Measurements from ENCODE around the gene NOP10. TPM values are rescaled to one million over a fixed set of nuclear protein-coding genes. Genes with fewer than 3 reads are reported as not detected.
A peak's percentile ranks its signal among the peaks of the same experiment; 100 is the strongest.

NOP10 gene
- total RNA-seq, 2 experiments from 2014 or later: 220 to 227 TPM

GRCh38 chr15:34366271-34367065 lies 23.5 kb upstream of the NOP10 start:
- peaks cover 36% of the 10 kb centered on the region for H3K4me1 Mint-ChIP-seq (ENCODE audit: low read depth)

DNA sequence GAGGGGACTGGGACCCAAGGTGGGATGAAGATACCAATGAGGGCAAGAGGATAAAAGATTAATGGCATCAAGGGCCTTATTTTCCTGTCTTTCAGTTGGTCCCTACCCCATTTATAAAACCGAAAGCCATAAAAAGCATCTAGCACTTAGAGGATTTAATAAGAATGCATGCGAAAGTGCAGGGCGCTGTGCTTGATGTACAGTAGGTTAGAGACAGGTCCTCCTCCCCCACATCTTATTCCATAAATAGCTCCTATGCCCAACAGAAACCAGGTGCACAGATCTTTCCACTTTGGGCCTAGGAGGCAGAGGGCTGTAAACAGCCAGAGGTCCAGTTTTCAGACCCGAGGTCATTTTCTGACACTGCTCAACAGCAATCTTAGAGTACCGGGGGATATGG lies 22.9 kb upstream of the NOP10 start:
- CTCF ChIA-PET: interaction anchor here (1.0 to 3.3 kb wide), 4 partner anchors 23 to 222 kb away, joined by 3 to 21 read pairs (median 4); partner anchors contain the start of genes NOP10 and NUTM1
- Mint-ChIP-seq H3K4me3 (peak overlapping the region; percentile 97), H3K27ac (no peak overlapping the region), H3K27me3 (ENCODE audit: low read depth) (no peaks in the 10 kb centered on the region), H3K36me3 (ENCODE audit: low read depth) (peaks cover 11% of the 10 kb centered on the region), H3K4me1 (ENCODE audit: low read depth) (peaks cover 36% of the 10 kb centered on the region), H3K9me3 (no peaks in the 10 kb centered on the region)
- intact Hi-C loops (cut with micrococcal nuclease): no loop called here
- DNase-seq: no peak

More at GRCh38 chr15:34366271-34367065, 23.5 kb upstream of the NOP10 start:
- Mint-ChIP-seq H3K4me3 (peak overlapping the region; percentile 97), H3K9me3 (no peaks in the 10 kb centered on the region), H3K27me3 (ENCODE audit: low read depth) (no peaks in the 10 kb centered on the region), H3K27ac (peak overlapping the region; percentile 75), H3K36me3 (ENCODE audit: low read depth) (peaks cover 8% of the 10 kb centered on the region)
- DNase-seq: peak; percentile 67
- intact Hi-C loops (cut with micrococcal nuclease): loop anchor here (1.0 kb wide), 8 partner anchors 23 to 264 kb away; partner anchors contain the start of genes GOLGA8B, NOP10, NUTM1 and PGBD4
- CTCF ChIA-PET: interaction anchor here (0.7 to 3.3 kb wide), 13 partner anchors 11 to 220 kb away, joined by 3 to 21 read pairs (median 5); partner anchors contain the start of genes KATNBL1, NOP10 and NUTM1

DNA sequence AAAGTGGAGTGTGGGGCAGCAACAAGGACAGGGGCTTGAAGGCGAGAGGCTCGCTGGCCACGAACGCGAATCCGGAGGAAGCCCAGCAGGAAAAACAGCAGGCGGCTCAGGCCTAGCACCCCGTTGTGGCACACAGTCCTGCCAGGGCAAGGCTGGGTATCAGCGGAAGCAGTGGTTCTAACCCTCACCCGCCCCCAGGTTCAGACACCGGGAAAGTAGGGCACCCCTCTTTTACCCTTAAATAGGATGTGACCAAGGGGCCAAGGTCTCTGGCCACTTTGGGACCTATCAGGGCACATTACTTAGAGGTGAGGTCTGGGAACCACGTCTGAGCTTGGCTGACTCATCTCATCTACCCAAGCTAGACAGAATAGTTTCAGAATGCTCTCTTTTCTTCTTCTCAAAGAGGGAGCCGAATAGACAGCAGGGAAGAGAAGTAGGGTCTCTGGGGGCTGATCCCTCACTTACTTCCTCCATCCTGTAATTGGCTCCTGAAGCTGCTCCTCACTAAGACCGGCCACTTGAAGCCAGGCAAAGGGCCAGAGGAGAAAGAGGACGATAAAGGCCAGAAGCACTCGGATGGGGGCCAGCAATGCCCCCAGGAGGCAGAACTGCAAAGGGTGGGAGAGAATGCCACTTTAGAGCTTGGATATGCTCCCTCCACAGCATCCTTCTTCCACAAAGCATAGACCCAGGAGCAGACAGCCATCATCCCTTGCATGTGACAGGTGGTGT lies 22.3 kb upstream of the NOP10 start:
- CTCF ChIA-PET: interaction anchor here (1.0 to 3.3 kb wide), 4 partner anchors 22 to 222 kb away, joined by 3 to 21 read pairs (median 4); partner anchors contain the start of genes NOP10 and NUTM1
- intact Hi-C loops (cut with micrococcal nuclease): no loop called here
- Mint-ChIP-seq H3K27ac (no peak overlapping the region), H3K4me3 (peak overlapping the region; percentile 97), H3K27me3 (ENCODE audit: low read depth) (no peaks in the 10 kb centered on the region), H3K4me1 (ENCODE audit: low read depth) (peaks cover 34% of the 10 kb centered on the region), H3K36me3 (ENCODE audit: low read depth) (peaks cover 12% of the 10 kb centered on the region), H3K9me3 (no peaks in the 10 kb centered on the region)
- DNase-seq: peak; percentile 16

DNA sequence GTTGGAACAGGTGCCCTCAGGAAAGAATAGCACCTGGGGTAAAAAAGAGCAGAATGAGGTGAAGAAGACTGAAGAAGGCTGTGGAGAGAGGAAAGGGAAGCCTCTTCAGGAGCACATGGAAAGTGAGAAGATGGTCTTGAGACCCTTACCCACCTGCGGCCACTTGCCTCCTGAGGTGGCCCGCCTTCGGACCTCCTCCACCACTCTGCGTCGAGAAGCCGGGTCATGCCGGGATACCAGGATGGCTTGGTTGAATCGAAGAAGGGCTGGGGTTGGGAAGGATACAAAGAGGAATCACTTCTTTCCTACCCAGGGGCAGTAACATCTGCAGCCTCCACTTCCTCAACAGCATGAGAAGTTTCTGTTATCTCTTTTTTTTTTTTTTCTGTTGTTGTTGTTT lies 21.1 kb upstream of the NOP10 start:
- Mint-ChIP-seq H3K27me3 (ENCODE audit: low read depth) (no peaks in the 10 kb centered on the region), H3K36me3 (ENCODE audit: low read depth) (peaks cover 15% of the 10 kb centered on the region), H3K9me3 (no peaks in the 10 kb centered on the region), H3K4me3 (no peak overlapping the region), H3K27ac (no peak overlapping the region), H3K4me1 (ENCODE audit: low read depth) (peaks cover 25% of the 10 kb centered on the region)
- CTCF ChIA-PET: no interaction called here
- DNase-seq: no peak
- intact Hi-C loops (cut with micrococcal nuclease): no loop called here

DNA sequence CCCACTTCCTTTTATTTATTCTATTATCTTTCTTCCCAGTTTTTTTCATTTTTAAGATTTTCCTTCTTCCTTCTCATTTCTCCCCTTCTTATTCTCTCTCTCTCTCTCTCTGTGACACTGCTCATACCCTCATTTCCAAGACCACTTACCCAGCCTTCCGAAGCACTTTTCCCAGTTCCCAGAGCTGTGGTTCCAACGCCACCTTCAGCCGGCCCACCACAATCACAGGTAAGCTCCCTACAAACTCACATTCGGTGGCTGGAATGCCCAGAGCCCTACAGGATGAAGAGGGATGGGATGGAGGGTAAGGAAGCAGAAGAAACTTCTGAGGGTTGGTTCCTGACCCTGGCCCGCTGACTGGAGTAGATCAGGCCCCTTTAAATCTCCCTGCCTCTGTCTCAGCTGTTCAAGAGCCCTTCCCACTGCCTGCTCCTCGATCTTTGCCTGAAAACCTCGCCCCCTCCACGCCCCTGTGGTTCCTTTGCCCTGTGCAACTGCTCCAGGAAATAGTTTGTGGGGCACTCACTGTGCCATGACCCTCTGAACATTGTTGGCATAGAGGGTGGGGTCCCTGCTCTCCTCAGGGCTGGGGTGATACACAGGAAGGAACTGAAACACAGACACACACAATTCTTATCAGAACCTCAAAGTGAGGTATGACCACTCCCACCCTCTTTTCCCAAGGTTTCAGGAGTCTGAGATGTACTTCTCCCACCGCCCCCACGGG lies 19.3 kb upstream of the NOP10 start:
- intact Hi-C loops (cut with micrococcal nuclease): no loop called here

GRCh38 chr15:34361278-34361677 lies 18.3 kb upstream of the NOP10 start:
- no peak for DNase-seq
- intact Hi-C loops (cut with micrococcal nuclease): no loop called here
- no peaks in the 10 kb centered on the region for H3K9me3 Mint-ChIP-seq
- H3K27me3 Mint-ChIP-seq (ENCODE audit: low read depth): no peaks in the 10 kb centered on the region
- H3K36me3 Mint-ChIP-seq (ENCODE audit: low read depth): peaks cover 24% of the 10 kb centered on the region
- no peak overlapping the region for H3K4me3 Mint-ChIP-seq
- CTCF ChIA-PET: interaction anchor here (1.6 kb wide), 2 partner anchors 9 to 120 kb away, joined by 4 to 5 read pairs; no protein-coding TSS in a partner anchor
- no peak overlapping the region for H3K27ac Mint-ChIP-seq
- H3K4me1 Mint-ChIP-seq (ENCODE audit: low read depth): peaks cover 16% of the 10 kb centered on the region

More for the DNA sequence above, 19.3 kb upstream of the NOP10 start:
- Mint-ChIP-seq H3K9me3 (no peaks in the 10 kb centered on the region), H3K36me3 (ENCODE audit: low read depth) (peaks cover 23% of the 10 kb centered on the region), H3K27me3 (ENCODE audit: low read depth) (no peaks in the 10 kb centered on the region), H3K4me1 (ENCODE audit: low read depth) (peaks cover 16% of the 10 kb centered on the region), H3K27ac (no peak overlapping the region), H3K4me3 (no peak overlapping the region)
- no peak for DNase-seq
- CTCF ChIA-PET: interaction anchor here (1.6 kb wide), 2 partner anchors 10 to 121 kb away, joined by 4 to 5 read pairs; no protein-coding TSS in a partner anchor

GRCh38 chr15:34360298-34360697 lies 17.4 kb upstream of the NOP10 start:
- no peak for DNase-seq
- Mint-ChIP-seq H3K27ac (no peak overlapping the region), H3K4me1 (ENCODE audit: low read depth) (peaks cover 7% of the 10 kb centered on the region), H3K9me3 (no peaks in the 10 kb centered on the region), H3K36me3 (ENCODE audit: low read depth) (peaks cover 24% of the 10 kb centered on the region), H3K27me3 (ENCODE audit: low read depth) (no peaks in the 10 kb centered on the region), H3K4me3 (no peak overlapping the region)
- intact Hi-C loops (cut with micrococcal nuclease): no loop called here
- CTCF ChIA-PET: interaction anchor here (0.7 to 1.6 kb wide), 3 partner anchors 8 to 119 kb away, joined by 4 to 5 read pairs (median 4); no protein-coding TSS in a partner anchor

DNA sequence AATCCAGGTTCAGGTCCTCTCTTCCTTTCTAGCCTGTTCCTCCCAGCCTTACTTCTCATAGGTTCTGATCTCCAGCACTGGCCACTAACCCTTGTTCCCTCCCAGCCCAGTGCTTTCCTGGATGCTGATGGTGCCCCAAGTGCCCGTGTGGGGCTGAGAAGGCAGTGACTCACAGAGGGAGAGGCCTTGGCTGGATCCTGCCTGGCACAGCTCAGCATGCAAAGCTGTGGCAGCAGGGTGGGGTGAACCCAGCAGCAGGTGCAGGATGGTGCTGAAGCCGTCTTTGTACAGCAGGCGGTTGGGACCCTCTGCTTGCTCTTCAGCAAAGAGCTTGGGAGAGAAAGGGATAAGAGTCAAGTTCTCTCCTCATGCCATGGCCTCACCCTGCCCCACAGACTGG lies 16.5 kb upstream of the NOP10 start:
- DNase-seq: no peak
- H3K4me1 Mint-ChIP-seq (ENCODE audit: low read depth): no peaks in the 10 kb centered on the region
- CTCF ChIA-PET: interaction anchor here (1.4 kb wide), 1 partner anchor 222 kb away, joined by 5 read pairs; no protein-coding TSS in a partner anchor
- H3K36me3 Mint-ChIP-seq (ENCODE audit: low read depth): peaks cover 23% of the 10 kb centered on the region
- no peaks in the 10 kb centered on the region for H3K9me3 Mint-ChIP-seq
- H3K27ac Mint-ChIP-seq: no peak overlapping the region
- intact Hi-C loops (cut with micrococcal nuclease): no loop called here
- no peaks in the 10 kb centered on the region for H3K27me3 Mint-ChIP-seq (ENCODE audit: low read depth)
- H3K4me3 Mint-ChIP-seq: no peak overlapping the region

- no peak overlapping the region for H3K4me3 Mint-ChIP-seq
- H3K27me3 Mint-ChIP-seq (ENCODE audit: low read depth): no peaks in the 10 kb centered on the region
- no peak for DNase-seq
- no peaks in the 10 kb centered on the region for H3K4me1 Mint-ChIP-seq (ENCODE audit: low read depth)
- intact Hi-C loops (cut with micrococcal nuclease): no loop called here
- CTCF ChIA-PET: interaction anchor here (1.4 kb wide), 1 partner anchor 222 kb away, joined by 5 read pairs; no protein-coding TSS in a partner anchor
- no peak overlapping the region for H3K27ac Mint-ChIP-seq
- peaks cover 25% of the 10 kb centered on the region for H3K36me3 Mint-ChIP-seq (ENCODE audit: low read depth)
- H3K9me3 Mint-ChIP-seq: no peaks in the 10 kb centered on the region
Measured at GRCh38 chr15:34358948-34359347, 16.0 kb upstream of the NOP10 start.

- Mint-ChIP-seq H3K4me3 (no peak overlapping the region), H3K4me1 (ENCODE audit: low read depth) (no peaks in the 10 kb centered on the region), H3K27me3 (ENCODE audit: low read depth) (no peaks in the 10 kb centered on the region), H3K9me3 (no peaks in the 10 kb centered on the region), H3K27ac (no peak overlapping the region), H3K36me3 (ENCODE audit: low read depth) (peaks cover 22% of the 10 kb centered on the region)
- intact Hi-C loops (cut with micrococcal nuclease): no loop called here
- CTCF ChIA-PET: interaction anchor here (1.4 kb wide), 2 partner anchors 15 to 223 kb away, joined by 5 read pairs; partner anchors contain the start of gene NUTM1
- no peak for DNase-seq
Measured at GRCh38 chr15:34358367-34358766, 15.4 kb upstream of the NOP10 start.

DNA sequence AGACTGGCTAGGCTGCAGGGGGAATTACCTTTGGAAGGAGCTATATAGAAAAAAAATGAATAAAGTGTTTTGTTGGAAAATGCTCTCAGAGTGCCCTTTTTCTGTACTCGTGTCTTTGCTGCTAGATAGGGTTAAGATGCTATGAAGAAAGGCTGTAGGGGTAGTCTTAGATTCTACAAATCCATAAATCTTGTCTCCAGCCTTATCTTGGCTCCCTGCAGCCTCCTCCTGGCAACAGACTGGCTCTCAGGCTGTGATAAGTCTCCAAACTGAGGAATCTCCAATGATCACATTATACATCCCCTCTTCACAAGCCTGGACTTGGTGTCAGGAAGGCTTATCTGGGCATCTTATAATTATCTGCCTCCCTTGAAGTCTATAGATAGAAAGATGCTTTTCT lies 14.7 kb upstream of the NOP10 start:
- Mint-ChIP-seq H3K36me3 (ENCODE audit: low read depth) (peaks cover 19% of the 10 kb centered on the region), H3K4me1 (ENCODE audit: low read depth) (no peaks in the 10 kb centered on the region), H3K4me3 (no peak overlapping the region), H3K27me3 (ENCODE audit: low read depth) (no peaks in the 10 kb centered on the region), H3K9me3 (no peaks in the 10 kb centered on the region), H3K27ac (no peak overlapping the region)
- CTCF ChIA-PET: interaction anchor here (1.4 kb wide), 1 partner anchor 14 kb away, joined by 5 read pairs; the partner anchor contains the start of gene NUTM1
- DNase-seq: no peak
- intact Hi-C loops (cut with micrococcal nuclease): no loop called here

Data from activated naive CD4-positive, alpha-beta T cell treated with anti-CD3 and anti-CD28 coated beads for 36 hours (primary cell).